Stimulated activated CD8-positive, alpha-beta memory T cell treated with anti-CD3 and anti-CD28 coated beads, Interleukin-4, amount 100 ng/mL, for 4 hours (primary cell): Measurements from ENCODE around the gene SLC16A7.
"Not testable (repeated sequence)": the region's sequence is repeated elsewhere in the genome, so short reads cannot be mapped to it uniquely, and the experiment has no call there.

Experiments
- DNase-seq, 2 donors: peaks; one replicate each; pipeline ENCODE4 v3.0.0-alpha.2; 2020; ENCODE audit warnings: low read depth in 2 of 2, low spot score in 1 of 2

The SLC16A7 gene

DNA sequence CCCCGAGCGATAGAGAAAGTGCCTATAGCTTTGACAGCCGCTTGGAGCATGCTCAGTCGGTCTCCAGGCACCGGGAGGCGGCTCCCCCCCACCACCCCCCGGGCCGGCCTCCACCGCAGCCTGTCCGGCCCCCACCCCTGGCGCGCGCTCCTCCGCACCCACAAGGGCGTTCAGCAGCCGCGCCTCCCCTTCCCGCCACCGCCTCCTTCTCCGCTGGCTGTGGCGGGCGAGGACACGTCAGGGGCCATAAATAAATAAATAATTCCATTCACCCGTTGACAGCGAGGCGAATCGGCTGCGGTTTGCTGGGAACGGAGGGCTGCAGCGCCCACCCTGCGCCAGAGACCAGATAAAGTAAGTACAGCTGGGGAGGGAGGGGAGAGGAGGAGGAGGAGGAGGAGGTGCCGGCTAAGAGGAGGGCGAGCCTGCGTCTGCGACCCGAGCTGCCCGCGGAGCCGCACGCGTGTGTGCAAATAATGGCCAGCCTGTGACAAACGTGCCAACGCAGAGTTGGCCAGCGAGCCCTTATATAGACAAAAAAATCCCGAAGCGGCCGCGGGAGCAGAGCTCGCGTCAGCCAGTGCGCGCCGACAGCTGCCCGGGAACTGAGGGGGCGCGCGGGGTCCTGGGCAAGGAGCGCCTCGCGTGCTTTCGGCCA, at the start of gene SLC16A7:
TSS of gene SLC16A7 (plus strand) at position 147 of the 658 bp plus-strand sequence. CDS start 108,773 bp downstream, outside the sequence.
- peak; percentile 60 to 77 for DNase-seq

DNA sequence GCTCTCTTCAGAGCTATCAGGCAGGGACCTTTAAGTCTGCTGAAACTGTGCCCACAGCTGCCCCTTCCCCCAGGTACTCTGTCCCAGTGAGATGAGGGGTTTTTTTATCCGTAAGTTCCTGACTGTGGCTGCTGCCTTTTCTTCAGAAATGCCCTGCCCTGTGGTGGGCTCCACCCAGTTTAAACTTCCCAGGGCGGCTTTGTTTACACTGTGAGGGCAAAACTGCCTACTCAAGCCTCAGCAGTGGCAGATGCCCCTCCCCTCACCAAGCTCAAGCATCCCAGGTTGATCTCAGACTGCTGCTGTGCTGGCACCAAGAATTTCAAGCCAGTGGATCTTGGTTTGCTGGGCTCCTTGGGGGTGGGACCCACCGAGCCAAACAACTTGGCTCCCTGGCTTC, 46.9 kb upstream of the SLC16A7 start:
- DNase-seq: no peak

DNA sequence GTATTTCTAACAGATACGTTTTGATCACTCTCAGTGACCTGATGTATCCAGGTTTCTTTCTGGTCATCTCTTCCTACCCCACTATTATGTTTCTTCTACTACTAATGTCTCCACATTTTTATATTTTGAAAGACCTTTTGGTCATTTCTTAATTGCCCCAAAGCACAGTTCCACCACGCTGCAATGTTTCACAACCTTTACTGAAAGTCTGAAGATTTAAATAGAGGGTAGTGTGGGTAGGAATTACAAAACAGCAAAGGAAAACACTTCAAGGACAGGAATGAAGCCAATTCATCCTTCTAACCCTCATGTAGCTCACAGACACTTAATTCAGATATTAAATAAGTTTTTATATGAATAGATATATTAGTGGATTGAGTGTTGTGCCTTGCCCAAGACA, 36.1 kb upstream of the SLC16A7 start:
- no peak for DNase-seq

- no peak for DNase-seq
These were observed 25.7 kb upstream of the SLC16A7 start for GRCh38 chr12:59570145-59570544.

- no peak for DNase-seq
These were observed 21.4 kb upstream of the SLC16A7 start for GRCh38 chr12:59574406-59574805.

- DNase-seq: no peak
These were observed 20.0 kb upstream of the SLC16A7 start for GRCh38 chr12:59575826-59576225.

- DNase-seq: no peak
These were observed 17.6 kb upstream of the SLC16A7 start for GRCh38 chr12:59578254-59578653.

DNA sequence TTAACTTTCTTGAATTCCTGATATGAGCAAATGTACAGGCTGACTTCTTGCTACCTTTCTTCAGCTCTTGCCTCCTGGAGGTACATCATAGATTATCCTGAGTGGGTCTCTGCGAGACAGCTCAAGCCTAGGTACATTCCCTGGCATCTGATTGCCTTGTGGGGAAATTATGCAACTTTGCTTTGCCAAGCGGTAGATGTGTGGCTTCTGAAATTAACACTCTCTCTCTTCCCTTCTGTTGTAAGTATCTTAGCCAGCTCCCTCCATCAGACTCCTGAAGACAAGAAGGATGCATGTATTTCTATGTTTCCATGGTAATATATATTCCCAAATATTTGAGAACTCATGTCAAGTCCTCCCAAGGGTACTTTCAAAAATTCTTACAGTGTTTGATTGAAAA, 16.2 kb upstream of the SLC16A7 start:
- DNase-seq: no peak

GRCh38 chr12:59580050-59580449, 15.8 kb upstream of the SLC16A7 start:
- no peak for DNase-seq

- no peak for DNase-seq
These were observed 12.7 kb upstream of the SLC16A7 start for GRCh38 chr12:59583003-59583712.

GRCh38 chr12:59587710-59588109, 8.1 kb upstream of the SLC16A7 start:
- DNase-seq: no peak

- no peak for DNase-seq
These were observed 2.1 kb upstream of the SLC16A7 start for GRCh38 chr12:59593761-59594160.

GRCh38 chr12:59594943-59595500, 807 bp upstream of the SLC16A7 start:
- no peak for DNase-seq

- no peak for DNase-seq
These were observed 305 bp upstream of the SLC16A7 start for GRCh38 chr12:59595565-59595882.

- peak; percentile 31 to 53 for DNase-seq
These were observed 1.6 kb downstream of the SLC16A7 start for GRCh38 chr12:59597385-59597781.

DNA sequence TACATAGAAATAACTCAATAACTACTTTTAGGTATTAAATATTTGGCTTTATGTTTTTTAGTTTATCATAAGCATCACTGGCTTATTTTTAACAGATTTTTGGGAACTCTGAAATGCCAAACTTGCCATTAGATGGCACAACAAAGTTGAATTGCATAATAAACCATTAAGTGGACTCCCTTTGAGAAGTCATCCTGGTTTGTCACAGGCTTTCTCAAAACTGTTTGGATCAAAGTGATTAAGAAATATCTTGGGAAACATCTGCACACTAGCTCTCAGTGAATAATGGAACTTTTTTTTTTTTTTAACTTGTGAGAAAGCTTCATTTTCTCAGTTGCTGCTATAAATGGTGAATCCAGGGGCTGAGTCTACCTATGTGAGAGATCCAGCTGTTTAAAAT, 4.3 kb downstream of the SLC16A7 start:
- DNase-seq: no peak

DNA sequence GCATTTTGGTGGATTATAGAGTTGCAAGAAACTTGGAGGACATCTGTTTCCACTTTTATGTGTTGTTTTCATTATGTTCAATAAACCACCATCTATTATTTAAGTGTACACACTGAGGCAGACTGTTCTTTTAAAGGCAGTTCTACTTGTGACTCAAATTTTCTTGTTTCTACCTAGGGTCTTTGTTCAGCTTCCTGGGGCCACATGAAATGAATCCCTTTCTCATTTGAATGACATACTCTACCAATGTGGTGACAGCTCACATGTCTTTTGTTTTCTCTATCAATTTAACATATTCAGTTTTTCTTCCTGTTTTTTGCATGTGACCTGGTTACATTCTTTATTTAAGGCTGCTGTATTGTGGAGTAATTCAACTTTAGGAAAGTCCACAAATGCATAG, 7.9 kb downstream of the SLC16A7 start:
- DNase-seq: no peak

DNA sequence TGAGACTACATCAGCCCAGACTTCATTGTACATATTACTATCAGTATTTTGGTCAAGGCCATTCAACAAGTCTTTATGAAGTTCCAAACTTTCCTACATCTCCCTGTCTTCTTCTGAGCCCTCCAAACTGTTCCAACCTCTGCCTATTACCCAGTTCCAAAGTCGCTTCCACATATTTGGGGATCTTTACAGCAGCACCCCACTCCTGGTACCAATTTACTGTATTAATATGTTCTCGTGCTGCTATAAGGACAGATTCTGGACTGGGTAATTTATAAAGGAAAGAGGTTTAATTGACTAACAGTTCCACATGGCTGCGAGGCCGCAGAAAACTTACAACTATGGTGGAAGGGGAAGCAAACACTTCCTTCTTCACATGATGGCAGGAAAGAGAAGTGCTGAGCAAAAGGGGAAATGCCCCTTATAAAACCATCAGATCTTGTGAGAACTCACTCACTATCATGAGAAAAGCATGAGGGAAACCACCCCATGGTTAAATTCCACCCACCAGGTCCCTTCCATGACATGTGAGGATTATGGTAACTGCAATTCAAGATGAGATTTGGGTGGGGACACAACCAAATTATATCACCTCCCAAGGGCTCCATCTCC, 17.1 kb downstream of the SLC16A7 start:
- not testable (repeated sequence) for DNase-seq

DNA sequence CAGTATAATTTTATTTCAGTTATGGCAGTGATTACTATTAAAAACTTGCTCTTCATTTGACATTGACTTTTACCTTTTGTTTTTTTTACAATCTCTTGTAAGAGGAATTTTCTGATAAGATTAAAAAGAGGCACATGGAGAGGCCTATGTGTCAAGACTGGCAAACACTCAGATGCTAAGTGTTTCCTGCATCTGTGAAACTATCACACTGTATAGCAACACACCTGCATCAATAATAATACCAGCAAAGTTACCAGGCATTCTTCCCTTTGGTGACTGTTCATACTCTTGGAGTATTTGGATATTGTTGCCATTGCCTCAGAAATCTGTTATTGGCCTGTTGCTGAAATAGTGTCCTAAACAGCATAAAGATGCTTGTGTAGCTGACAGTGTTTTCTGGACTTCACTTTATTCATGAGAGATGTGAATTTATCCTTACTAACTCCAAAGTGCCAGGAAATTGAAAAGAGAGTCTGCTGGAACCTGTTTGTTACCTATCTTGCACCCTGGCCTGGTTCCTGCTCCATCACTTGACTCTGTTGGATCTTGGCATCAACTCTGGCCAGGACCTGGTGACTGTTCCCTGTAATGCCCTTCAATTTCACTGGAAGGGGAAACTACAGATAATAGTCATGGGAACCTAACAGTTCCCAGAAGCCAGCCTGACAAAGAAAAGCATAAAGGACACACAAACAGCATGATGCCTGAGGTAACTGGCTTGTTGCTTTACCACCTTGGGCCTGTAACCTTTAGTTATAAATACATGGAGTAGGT, 19.8 kb downstream of the SLC16A7 start:
- DNase-seq: no peak

- no peak for DNase-seq
These were observed 23.8 kb downstream of the SLC16A7 start for GRCh38 chr12:59619461-59620240.

DNA sequence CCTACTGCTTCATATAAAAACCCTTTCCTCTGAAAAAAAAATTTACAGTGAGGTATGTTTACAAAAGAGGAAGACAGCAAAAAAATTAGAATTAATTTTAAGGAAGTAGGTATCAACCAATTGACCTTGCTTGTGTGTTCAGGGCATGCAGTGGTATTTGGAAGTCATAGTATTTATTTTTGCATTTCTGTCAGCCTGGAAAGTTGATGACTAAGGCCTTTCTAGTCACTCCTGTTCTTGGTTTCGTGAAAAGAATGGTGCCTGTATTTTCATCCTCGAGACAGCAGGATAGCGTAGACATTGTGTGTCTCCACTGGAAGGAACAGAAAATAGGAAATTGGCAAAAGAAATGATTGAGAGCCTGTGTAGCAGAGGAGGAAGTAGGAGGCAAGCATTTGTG, 24.5 kb downstream of the SLC16A7 start:
- no peak for DNase-seq
